ENCODE measurements around the gene CLCN7.
A peak's percentile ranks its signal among the peaks of the same experiment; 100 is the strongest.

The CLCN7 gene

GRCh38 chr16:1502092-1503004 is 27.5 kb upstream of the CLCN7 start:
- no peak for DNase-seq (ENCODE audit: low spot score)

GRCh38 chr16:1501630-1502029 is 26.8 kb upstream of the CLCN7 start:
- DNase-seq (ENCODE audit: low spot score), result no peak

GRCh38 chr16:1500465-1501150 is 25.8 kb upstream of the CLCN7 start:
- no peak for DNase-seq (ENCODE audit: low spot score)

GRCh38 chr16:1499756-1500464 is 25.1 kb upstream of the CLCN7 start:
- DNase-seq (ENCODE audit: low spot score), result no peak

- DNase-seq (ENCODE audit: low spot score), result no peak
These were observed 24.3 kb upstream of the CLCN7 start for GRCh38 chr16:1498899-1499676.

- no peak for DNase-seq (ENCODE audit: low spot score)
These were observed 22.3 kb upstream of the CLCN7 start for GRCh38 chr16:1497014-1497598.

- no peak for DNase-seq (ENCODE audit: low spot score)
These were observed 21.6 kb upstream of the CLCN7 start for GRCh38 chr16:1496464-1496863.

GRCh38 chr16:1495889-1496262 is 21.0 kb upstream of the CLCN7 start:
- no peak for DNase-seq (ENCODE audit: low spot score)

GRCh38 chr16:1495211-1495888 is 20.5 kb upstream of the CLCN7 start:
- no peak for DNase-seq (ENCODE audit: low spot score)

- no peak for DNase-seq (ENCODE audit: low spot score)
These were observed 19.9 kb upstream of the CLCN7 start for GRCh38 chr16:1494711-1495110.

GRCh38 chr16:1494129-1494640 is 19.4 kb upstream of the CLCN7 start:
- DNase-seq (ENCODE audit: low spot score), result peak; percentile 3

GRCh38 chr16:1493746-1494094 is 18.9 kb upstream of the CLCN7 start:
- peak; percentile 10 for DNase-seq (ENCODE audit: low spot score)

- DNase-seq (ENCODE audit: low spot score), result peak; percentile 89
These were observed 18.3 kb upstream of the CLCN7 start, which contains the start of gene TELO2 for GRCh38 chr16:1492923-1493745. Gene TELO2 (plus strand): TSS chr16:1493360. CDS start chr16:1494282, 922 bp downstream.

- DNase-seq (ENCODE audit: low spot score), result no peak
These were observed 17.5 kb upstream of the CLCN7 start for GRCh38 chr16:1492082-1492922.

GRCh38 chr16:1491327-1491726 is 16.5 kb upstream of the CLCN7 start:
- DNase-seq (ENCODE audit: low spot score), result no peak

- no peak for DNase-seq (ENCODE audit: low spot score)
These were observed 14.2 kb upstream of the CLCN7 start for GRCh38 chr16:1489077-1489476.

- no peak for DNase-seq (ENCODE audit: low spot score)
These were observed 13.8 kb upstream of the CLCN7 start, which contains the start of gene PTX4 for GRCh38 chr16:1488619-1489018. Gene PTX4 (minus strand): TSS chr16:1488944. CDS start chr16:1488909, 35 bp downstream.

- DNase-seq (ENCODE audit: low spot score), result no peak
These were observed 13.3 kb upstream of the CLCN7 start for GRCh38 chr16:1488054-1488601.
